NT2/D1 (cell line): Measurements from ENCODE around the gene ZNF101.

Experiments
- SUZ12 ChIP-seq: IDR thresholded peaks from 2 replicates; pipeline ENCODE4 v1.6.1; 2011; ENCODE audit not compliant: insufficient read length, insufficient read depth; ENCODE audit errors: extremely low read depth
- YY1 ChIP-seq: IDR thresholded peaks from 2 replicates; pipeline ENCODE4 v1.6.1; 2011; ENCODE audit not compliant: insufficient read length, insufficient read depth
- ZNF274 ChIP-seq: IDR thresholded peaks from 2 replicates; pipeline ENCODE4 v1.6.1; 2011; ENCODE audit warnings: mild to moderate bottlenecking, low read depth, low read length

GRCh38 chr19:19628501-19629134, 40.0 kb upstream of the ZNF101 start:
- TF ChIP-seq ZNF274 (no peak), YY1 (no peak), SUZ12 (no peak)
